ENCODE results near the gene TTLL9.

Gene TTLL9

DNA sequence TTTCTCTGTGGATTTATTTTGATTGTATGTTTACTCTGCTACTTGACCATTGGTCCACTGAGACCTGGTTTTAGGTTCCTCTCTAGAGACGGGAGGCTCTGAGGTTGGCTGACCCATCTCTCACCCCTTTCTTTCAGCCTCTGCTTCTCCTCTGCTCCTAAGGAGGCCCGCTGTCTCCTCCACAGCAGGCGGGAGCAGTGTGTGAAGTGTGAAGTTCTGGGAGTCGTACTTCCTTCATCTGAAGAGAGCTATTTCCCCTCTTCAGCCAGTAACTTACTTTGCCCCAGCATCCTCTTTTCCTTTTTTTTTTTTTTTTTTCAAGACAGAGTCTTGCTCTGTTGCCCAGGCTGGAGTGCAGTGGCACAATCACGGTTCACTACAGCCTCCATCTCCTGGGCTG is 60.3 kb downstream of the TTLL9 start:
- Histone ChIP-seq H3K36me3 (ENCODE audit: insufficient read depth, insufficient read length, low read length) (no peaks in the 10 kb centered on the region), H3K4me1 (ENCODE audit: insufficient read depth, insufficient read length) (peaks cover 3% of the 10 kb centered on the region), H3K9me3 (ENCODE audit: insufficient read depth, low read length) (no peaks in the 10 kb centered on the region), H3K27me3 (ENCODE audit: insufficient read depth, insufficient read length) (no peaks in the 10 kb centered on the region), H3K9ac (ENCODE audit: insufficient read length, low read depth) (no peak overlapping the region), H3K4me3 (ENCODE audit: insufficient read length, low read depth) (no peak overlapping the region)
- DNase-seq (ENCODE audit: low read depth, low spot score): no peak
- TF ChIP-seq ZNF274 (IDR thresholded peaks at IDR 0.05; ENCODE audit: low read depth, low read length) (no peak), SUZ12 (IDR thresholded peaks at IDR 0.05; ENCODE audit: extremely low read depth, insufficient read depth, insufficient read length) (no peak), YY1 (IDR thresholded peaks at IDR 0.05; ENCODE audit: insufficient read depth, insufficient read length) (no peak)

DNA sequence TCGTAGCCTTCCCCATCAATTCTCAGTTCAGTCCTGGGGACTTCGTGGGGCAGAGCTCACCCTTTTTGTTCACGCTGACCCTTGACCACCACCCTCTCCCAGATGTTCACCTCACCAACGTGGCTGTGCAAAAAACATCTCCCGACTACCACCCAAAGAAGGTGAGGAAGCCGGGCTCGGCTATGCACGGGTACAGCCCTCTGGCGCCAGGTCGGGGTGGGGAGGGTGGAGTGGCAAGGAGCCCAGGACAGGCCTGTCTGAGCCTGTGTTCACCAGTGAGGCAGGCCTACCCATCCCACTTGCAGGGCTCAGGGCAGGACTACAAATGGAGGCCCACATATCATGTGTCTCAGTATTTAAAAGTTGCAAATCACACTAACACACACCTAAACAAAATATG is 63.3 kb downstream of the TTLL9 start:
- H3K27me3 ChIP-seq (ENCODE audit: insufficient read depth, insufficient read length): no peaks in the 10 kb centered on the region
- H3K36me3 ChIP-seq (ENCODE audit: insufficient read depth, insufficient read length, low read length): no peaks in the 10 kb centered on the region

DNA sequence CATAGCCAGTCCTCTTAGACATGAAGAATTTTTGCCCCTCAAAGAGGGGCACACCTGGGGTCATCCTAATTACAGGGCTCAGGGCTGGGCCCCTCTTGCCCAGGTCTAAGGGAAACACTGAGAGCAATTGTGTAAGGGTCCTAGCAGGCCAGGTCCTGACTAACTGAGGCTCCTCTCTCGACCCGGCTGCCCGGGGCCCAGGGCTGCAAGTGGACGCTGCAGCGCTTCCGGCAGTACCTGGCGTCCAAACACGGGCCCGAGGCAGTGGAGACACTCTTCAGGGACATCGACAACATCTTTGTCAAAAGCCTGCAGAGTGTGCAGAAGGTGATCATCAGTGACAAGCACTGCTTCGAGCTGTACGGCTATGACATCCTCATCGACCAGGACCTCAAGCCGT is 64.1 kb downstream of the TTLL9 start:
- no peaks in the 10 kb centered on the region for H3K9me3 ChIP-seq (ENCODE audit: insufficient read depth, low read length)
- TF ChIP-seq ZNF274 (IDR thresholded peaks at IDR 0.05; ENCODE audit: low read depth, low read length) (no peak), YY1 (IDR thresholded peaks at IDR 0.05; ENCODE audit: insufficient read depth, insufficient read length) (no peak), SUZ12 (IDR thresholded peaks at IDR 0.05; ENCODE audit: extremely low read depth, insufficient read depth, insufficient read length) (no peak)
- H3K4me3 ChIP-seq (ENCODE audit: insufficient read length, low read depth): no peak overlapping the region
- H3K36me3 ChIP-seq (ENCODE audit: insufficient read depth, insufficient read length, low read length): no peaks in the 10 kb centered on the region
- no peak for DNase-seq (ENCODE audit: low read depth, low spot score)
- H3K27me3 ChIP-seq (ENCODE audit: insufficient read depth, insufficient read length): no peaks in the 10 kb centered on the region
- peaks cover 3% of the 10 kb centered on the region for H3K4me1 ChIP-seq (ENCODE audit: insufficient read depth, insufficient read length)
- no peak overlapping the region for H3K9ac ChIP-seq (ENCODE audit: insufficient read length, low read depth)

More for the DNA sequence above, 63.3 kb downstream of the TTLL9 start:
- DNase-seq (ENCODE audit: low read depth, low spot score): no peak
- TF ChIP-seq SUZ12 (IDR thresholded peaks at IDR 0.05; ENCODE audit: extremely low read depth, insufficient read depth, insufficient read length) (no peak), ZNF274 (IDR thresholded peaks at IDR 0.05; ENCODE audit: low read depth, low read length) (no peak), YY1 (IDR thresholded peaks at IDR 0.05; ENCODE audit: insufficient read depth, insufficient read length) (no peak)
- Histone ChIP-seq H3K9me3 (ENCODE audit: insufficient read depth, low read length) (no peaks in the 10 kb centered on the region), H3K9ac (ENCODE audit: insufficient read length, low read depth) (no peak overlapping the region), H3K4me1 (ENCODE audit: insufficient read depth, insufficient read length) (peaks cover 3% of the 10 kb centered on the region), H3K4me3 (ENCODE audit: insufficient read length, low read depth) (no peak overlapping the region)

DNA sequence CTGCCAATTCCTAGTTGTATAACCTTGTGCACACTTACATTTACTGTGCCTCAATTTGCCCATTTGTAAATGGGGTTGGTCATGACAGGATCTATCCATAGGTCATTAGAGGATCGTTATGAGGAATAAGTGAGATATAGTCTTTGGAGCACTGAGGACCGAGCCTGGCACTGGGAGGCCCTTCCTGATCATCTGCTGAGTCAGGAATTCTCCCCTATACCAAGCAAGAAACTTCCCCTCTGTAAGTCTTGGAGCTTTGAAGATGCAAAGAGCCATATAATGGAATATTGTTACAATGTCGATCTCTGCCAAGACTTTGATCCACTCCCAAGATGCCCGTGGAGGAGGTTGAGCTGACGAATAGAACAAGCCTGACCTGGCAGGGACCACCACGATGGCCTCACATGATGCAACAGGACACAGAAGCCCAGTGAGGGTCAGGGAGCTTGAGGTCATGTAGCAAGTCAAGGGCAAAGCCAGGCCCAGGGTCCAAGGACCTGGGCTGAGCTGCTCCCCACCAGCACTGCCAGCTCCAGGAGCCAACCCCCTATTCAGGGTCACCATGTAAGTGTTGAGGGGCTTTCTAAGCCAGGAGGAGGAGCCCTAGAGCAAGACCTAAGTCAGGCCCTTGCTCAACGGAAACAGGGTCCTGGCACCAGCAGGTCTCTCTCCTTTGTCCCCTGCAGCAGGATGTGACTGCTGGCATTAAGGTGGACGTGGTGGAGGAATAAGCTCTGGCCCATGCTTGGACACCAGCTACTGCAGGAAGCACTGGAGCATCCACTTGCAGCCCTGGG is 64.7 kb downstream of the TTLL9 start:
- Histone ChIP-seq H3K9ac (ENCODE audit: insufficient read length, low read depth) (no peak overlapping the region), H3K36me3 (ENCODE audit: insufficient read depth, insufficient read length, low read length) (no peaks in the 10 kb centered on the region), H3K4me3 (ENCODE audit: insufficient read length, low read depth) (no peak overlapping the region), H3K27me3 (ENCODE audit: insufficient read depth, insufficient read length) (no peaks in the 10 kb centered on the region), H3K9me3 (ENCODE audit: insufficient read depth, low read length) (no peaks in the 10 kb centered on the region), H3K4me1 (ENCODE audit: insufficient read depth, insufficient read length) (peaks cover 3% of the 10 kb centered on the region)
- TF ChIP-seq ZNF274 (IDR thresholded peaks at IDR 0.05; ENCODE audit: low read depth, low read length): no peak
- no peak for TF ChIP-seq YY1 (IDR thresholded peaks at IDR 0.05; ENCODE audit: insufficient read depth, insufficient read length)
- no peak for TF ChIP-seq SUZ12 (IDR thresholded peaks at IDR 0.05; ENCODE audit: extremely low read depth, insufficient read depth, insufficient read length)
- DNase-seq (ENCODE audit: low read depth, low spot score): peak; percentile 22

DNA sequence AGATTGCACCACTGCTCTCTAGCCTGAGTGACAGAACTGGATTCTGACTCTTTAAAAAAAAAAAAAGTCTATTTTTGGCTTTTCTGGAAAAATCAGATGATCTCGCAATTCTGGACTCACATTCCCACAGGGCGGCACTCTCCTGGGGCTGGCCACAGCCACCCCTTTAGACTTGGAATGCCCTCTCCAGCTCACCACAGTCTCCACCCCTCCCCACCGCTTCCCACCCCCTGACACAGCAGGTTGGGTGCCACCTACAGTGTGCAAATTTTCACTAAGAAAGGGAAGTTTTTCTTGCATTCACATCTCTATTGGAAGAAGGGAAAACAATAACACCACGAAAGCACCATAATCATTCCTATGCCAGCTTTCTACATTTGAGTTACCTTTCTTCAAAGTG is 66.0 kb downstream of the TTLL9 start:
- TF ChIP-seq SUZ12 (IDR thresholded peaks at IDR 0.05; ENCODE audit: extremely low read depth, insufficient read depth, insufficient read length) (no peak), YY1 (IDR thresholded peaks at IDR 0.05; ENCODE audit: insufficient read depth, insufficient read length) (no peak), ZNF274 (IDR thresholded peaks at IDR 0.05; ENCODE audit: low read depth, low read length) (no peak)

DNA sequence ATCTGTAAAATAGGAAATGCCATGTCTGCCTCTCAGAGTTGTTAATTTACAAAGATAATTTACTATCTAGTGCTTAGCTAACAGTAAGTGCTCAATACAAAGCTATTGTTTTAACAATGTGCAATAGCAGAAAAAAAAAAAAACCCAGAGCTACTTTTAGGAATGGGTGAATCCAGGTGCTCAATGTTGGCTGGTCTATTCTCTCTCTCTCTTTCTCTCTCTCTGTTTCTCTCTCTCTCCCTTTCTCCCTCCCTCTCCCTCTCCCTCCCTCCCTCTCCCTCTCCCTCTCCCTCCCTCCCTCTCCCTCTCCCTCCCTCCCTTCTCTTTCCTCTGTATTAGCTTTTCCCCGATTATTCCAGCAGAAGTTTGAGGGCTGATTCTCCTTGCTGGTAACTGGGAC is 67.4 kb downstream of the TTLL9 start:
- no peak overlapping the region for H3K9ac ChIP-seq (ENCODE audit: insufficient read length, low read depth)
- peaks cover 9% of the 10 kb centered on the region for H3K36me3 ChIP-seq (ENCODE audit: insufficient read depth, insufficient read length, low read length)
- H3K9me3 ChIP-seq (ENCODE audit: insufficient read depth, low read length): no peaks in the 10 kb centered on the region
- no peak for DNase-seq (ENCODE audit: low read depth, low spot score)
- TF ChIP-seq YY1 (IDR thresholded peaks at IDR 0.05; ENCODE audit: insufficient read depth, insufficient read length) (no peak), ZNF274 (IDR thresholded peaks at IDR 0.05; ENCODE audit: low read depth, low read length) (no peak), SUZ12 (IDR thresholded peaks at IDR 0.05; ENCODE audit: extremely low read depth, insufficient read depth, insufficient read length) (no peak)
- H3K4me1 ChIP-seq (ENCODE audit: insufficient read depth, insufficient read length): peaks cover 3% of the 10 kb centered on the region
- no peaks in the 10 kb centered on the region for H3K27me3 ChIP-seq (ENCODE audit: insufficient read depth, insufficient read length)
- no peak overlapping the region for H3K4me3 ChIP-seq (ENCODE audit: insufficient read length, low read depth)

More for the DNA sequence above, 66.0 kb downstream of the TTLL9 start:
- Histone ChIP-seq H3K27me3 (ENCODE audit: insufficient read depth, insufficient read length) (no peaks in the 10 kb centered on the region), H3K4me1 (ENCODE audit: insufficient read depth, insufficient read length) (peaks cover 3% of the 10 kb centered on the region), H3K9me3 (ENCODE audit: insufficient read depth, low read length) (no peaks in the 10 kb centered on the region), H3K9ac (ENCODE audit: insufficient read length, low read depth) (no peak overlapping the region), H3K36me3 (ENCODE audit: insufficient read depth, insufficient read length, low read length) (no peaks in the 10 kb centered on the region), H3K4me3 (ENCODE audit: insufficient read length, low read depth) (no peak overlapping the region)
- no peak for DNase-seq (ENCODE audit: low read depth, low spot score)

DNA sequence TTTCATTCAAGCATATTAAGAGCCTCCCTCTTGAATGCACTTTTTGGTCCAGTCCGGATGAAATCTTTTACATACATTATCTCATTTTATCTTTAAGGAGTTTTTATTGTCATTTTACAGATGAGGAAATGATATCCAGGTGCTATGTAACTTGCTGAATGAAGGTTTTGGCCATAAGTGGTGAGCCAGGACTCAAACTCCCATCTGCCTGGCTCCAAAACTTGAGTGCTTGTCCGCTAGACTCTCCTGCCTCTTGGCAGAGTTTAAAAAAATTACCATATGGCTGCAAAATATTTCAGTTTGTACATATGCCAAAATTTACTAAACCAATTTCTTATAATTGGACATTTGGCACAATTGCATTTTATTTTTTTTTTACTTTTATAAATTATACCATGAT is 69.2 kb downstream of the TTLL9 start:
- no peaks in the 10 kb centered on the region for H3K27me3 ChIP-seq (ENCODE audit: insufficient read depth, insufficient read length)
- peaks cover 3% of the 10 kb centered on the region for H3K4me1 ChIP-seq (ENCODE audit: insufficient read depth, insufficient read length)
- TF ChIP-seq ZNF274 (IDR thresholded peaks at IDR 0.05; ENCODE audit: low read depth, low read length): no peak
- no peak for TF ChIP-seq YY1 (IDR thresholded peaks at IDR 0.05; ENCODE audit: insufficient read depth, insufficient read length)
- no peak for TF ChIP-seq SUZ12 (IDR thresholded peaks at IDR 0.05; ENCODE audit: extremely low read depth, insufficient read depth, insufficient read length)
- peaks cover 23% of the 10 kb centered on the region for H3K36me3 ChIP-seq (ENCODE audit: insufficient read depth, insufficient read length, low read length)
- no peak for DNase-seq (ENCODE audit: low read depth, low spot score)
- H3K9ac ChIP-seq (ENCODE audit: insufficient read length, low read depth): no peak overlapping the region
- no peak overlapping the region for H3K4me3 ChIP-seq (ENCODE audit: insufficient read length, low read depth)
- no peaks in the 10 kb centered on the region for H3K9me3 ChIP-seq (ENCODE audit: insufficient read depth, low read length)

All from NT2/D1 (cell line).